HG02642 (cell line): Measurements from ENCODE around the gene RNASET2.
"Not testable (repeated sequence)": the region's sequence is repeated elsewhere in the genome, so short reads cannot be mapped to it uniquely, and the experiment has no call there.

Source experiments
- ATAC-seq: cut with Tn5 transposase; IDR thresholded peaks from one replicate; pipeline ENCODE4 v1.9.1; 2021; ENCODE audit warnings: mild to moderate bottlenecking; ENCODE audit not compliant: unreplicated experiment, poor library complexity

RNASET2 gene

GRCh38 chr6:166905505-166906134 is 50.7 kb downstream of the RNASET2 start:
- ATAC-seq = no peak

GRCh38 chr6:166905013-166905412 is 51.3 kb downstream of the RNASET2 start:
- no peak for ATAC-seq

- ATAC-seq = no peak
Measured at GRCh38 chr6:166904101-166904746, 52.1 kb downstream of the RNASET2 start.

GRCh38 chr6:166903500-166903899 is 52.9 kb downstream of the RNASET2 start:
- no peak for ATAC-seq

DNA sequence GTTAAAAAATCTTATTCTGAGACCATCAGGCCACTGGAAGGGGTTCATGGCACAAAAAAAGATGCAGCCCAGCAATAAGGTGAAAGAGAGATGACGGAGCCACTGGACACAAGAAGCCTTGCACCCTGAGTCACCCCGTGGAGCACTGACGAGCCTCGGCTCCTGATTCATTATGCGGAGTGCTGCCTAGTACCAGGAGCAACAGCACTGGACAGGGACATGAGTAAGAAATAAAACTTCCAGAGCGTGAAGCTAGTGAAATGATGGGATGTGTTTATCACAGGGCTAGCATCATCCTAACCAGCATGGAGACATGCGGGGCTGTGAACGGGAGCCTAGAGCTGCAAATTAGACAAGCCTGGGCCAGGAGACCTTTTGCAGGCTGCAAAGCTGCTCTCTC is 53.3 kb downstream of the RNASET2 start:
- ATAC-seq = no peak

- no peak for ATAC-seq
Measured at GRCh38 chr6:166902211-166902755, 54.1 kb downstream of the RNASET2 start.

- no peak for ATAC-seq
Measured at GRCh38 chr6:166901626-166902025, 54.7 kb downstream of the RNASET2 start.

GRCh38 chr6:166900956-166901607 is 55.3 kb downstream of the RNASET2 start:
- no peak for ATAC-seq

DNA sequence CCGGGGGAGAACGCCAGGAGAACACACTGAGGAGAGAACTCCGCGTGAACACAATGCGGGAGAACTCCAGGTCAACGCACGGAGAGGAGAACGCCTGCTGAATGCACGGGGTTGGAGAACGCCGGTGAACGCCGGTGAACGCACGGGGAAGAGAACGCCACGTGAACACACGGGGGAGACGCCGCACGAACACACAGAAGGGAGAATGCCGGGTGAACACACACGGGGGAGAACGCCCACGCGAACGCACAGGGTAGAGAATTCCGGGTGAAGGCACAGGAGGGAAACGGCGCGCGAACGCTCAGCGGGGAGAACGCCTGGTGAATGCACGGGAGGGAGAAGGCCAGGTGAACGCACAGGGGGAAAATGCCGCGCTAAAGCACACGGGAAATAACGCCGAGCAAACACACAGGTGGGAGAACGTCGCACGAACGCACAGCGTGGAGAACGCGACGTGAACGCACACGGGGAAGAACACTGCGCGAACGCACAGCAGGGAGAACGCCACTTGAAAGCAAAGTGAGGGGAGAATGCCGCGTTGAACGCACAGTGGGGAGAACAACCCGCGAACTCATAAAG is 56.1 kb downstream of the RNASET2 start:
- ATAC-seq = no peak

DNA sequence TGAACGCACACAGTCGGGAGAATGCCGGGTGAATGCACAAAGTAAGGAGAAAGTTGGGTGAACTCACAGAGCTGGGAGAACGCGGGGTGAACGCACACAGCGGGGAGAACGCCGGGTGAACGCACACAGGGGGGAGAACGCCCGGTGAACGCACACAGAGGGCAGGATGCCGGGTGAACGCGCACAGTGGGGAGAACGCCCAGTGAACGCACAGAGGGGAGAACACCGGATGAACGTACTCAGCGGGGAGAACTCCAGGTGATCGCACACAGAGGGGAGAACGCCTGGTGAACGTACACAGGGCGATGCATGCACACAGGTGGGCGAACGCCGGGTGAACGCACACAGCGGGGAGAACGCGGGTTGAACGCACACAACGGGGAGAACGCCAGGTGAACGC is 57.4 kb downstream of the RNASET2 start:
- ATAC-seq = no peak

- not testable (repeated sequence) for ATAC-seq
Measured at GRCh38 chr6:166894614-166895013, 61.7 kb downstream of the RNASET2 start.

DNA sequence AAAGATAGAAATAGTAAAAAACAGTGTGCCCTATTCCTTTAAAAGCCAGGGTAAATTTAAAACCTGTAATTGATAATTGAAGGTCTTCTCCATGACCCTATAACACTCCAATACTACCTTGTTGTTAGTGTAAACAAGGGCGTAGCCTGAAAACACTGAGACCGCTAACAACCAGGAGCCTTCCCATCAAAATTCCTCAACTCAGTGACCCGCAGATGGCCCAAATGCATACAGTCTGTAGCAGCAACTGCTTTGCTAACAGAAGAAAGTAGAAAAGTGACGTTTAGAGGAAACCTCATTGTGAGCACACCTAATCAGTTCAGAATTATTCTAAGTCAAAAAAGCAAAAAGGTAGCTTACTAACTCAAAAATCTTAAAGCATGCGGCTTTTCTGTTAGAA is 63.9 kb downstream of the RNASET2 start:
- not testable (repeated sequence) for ATAC-seq

DNA sequence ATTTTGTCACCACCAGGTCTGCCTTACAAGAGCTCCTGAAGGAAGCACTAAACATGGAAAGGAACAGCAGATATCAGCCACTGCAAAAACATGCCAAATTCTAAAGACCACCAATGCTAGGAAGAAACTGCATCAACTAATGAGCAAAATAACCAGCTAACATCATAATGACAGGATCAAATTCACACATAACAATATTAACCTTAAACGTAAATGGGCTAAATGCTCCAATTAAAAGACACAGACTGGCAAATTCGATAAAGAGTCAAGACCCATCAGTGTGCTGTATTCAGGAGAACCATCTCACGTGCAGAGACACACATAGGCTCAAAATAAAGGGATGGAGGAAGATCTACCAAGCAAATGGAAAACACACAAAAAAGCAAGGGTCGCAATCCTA is 69.6 kb downstream of the RNASET2 start:
- not testable (repeated sequence) for ATAC-seq

- ATAC-seq = not testable (repeated sequence)
Measured at GRCh38 chr6:166884958-166885357, 71.4 kb downstream of the RNASET2 start.

DNA sequence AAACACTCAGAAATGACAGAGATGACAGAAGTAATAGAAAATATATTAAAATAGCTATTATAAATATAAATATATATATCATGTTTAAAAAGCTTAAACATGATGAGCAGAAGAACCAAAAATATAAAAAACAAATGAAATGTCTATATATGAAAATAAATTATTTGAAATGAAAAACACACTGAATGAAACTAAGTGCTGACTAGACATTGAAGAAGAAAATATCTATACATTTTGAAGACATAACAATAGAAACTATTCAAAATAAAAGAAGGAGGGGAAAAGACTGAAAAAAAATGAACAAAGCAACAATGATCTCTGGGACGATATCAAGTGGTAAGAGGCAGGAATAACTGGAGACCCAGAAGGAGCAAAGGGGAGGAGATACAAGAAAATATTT is 76.8 kb downstream of the RNASET2 start:
- no peak for ATAC-seq
